Measurements from ENCODE around the gene MYO3B.

MYO3B gene

GRCh38 chr2:170217778-170218251 lies 39.9 kb downstream of the MYO3B start:
- H3K27ac ChIP-seq: no peak overlapping the region
- TF ChIP-seq ZFX (IDR thresholded peaks at IDR 0.05; ENCODE audit: borderline replicate concordance) (no peak), CTCF (IDR thresholded peaks at IDR 0.05) (no peak)

GRCh38 chr2:170218456-170218855 lies 40.5 kb downstream of the MYO3B start:
- no peak overlapping the region for H3K27ac ChIP-seq
- TF ChIP-seq ZFX (IDR thresholded peaks at IDR 0.05; ENCODE audit: borderline replicate concordance) (no peak), CTCF (IDR thresholded peaks at IDR 0.05) (no peak)

- TF ChIP-seq CTCF (IDR thresholded peaks at IDR 0.05): no peak
- TF ChIP-seq ZFX (IDR thresholded peaks at IDR 0.05; ENCODE audit: borderline replicate concordance): no peak
- H3K27ac ChIP-seq: no peak overlapping the region
Observed at GRCh38 chr2:170218931-170219330, 41.0 kb downstream of the MYO3B start.

GRCh38 chr2:170221317-170222288 lies 43.7 kb downstream of the MYO3B start:
- no peak overlapping the region for H3K27ac ChIP-seq

GRCh38 chr2:170222298-170222697 lies 44.4 kb downstream of the MYO3B start:
- H3K27ac ChIP-seq: no peak overlapping the region

More at GRCh38 chr2:170221317-170222288, 43.7 kb downstream of the MYO3B start:
- TF ChIP-seq CTCF (IDR thresholded peaks at IDR 0.05) (no peak), ZFX (IDR thresholded peaks at IDR 0.05; ENCODE audit: borderline replicate concordance) (no peak)

GRCh38 chr2:170222842-170223241 lies 44.9 kb downstream of the MYO3B start:
- H3K27ac ChIP-seq: no peak overlapping the region
- TF ChIP-seq ZFX (IDR thresholded peaks at IDR 0.05; ENCODE audit: borderline replicate concordance) (no peak), CTCF (IDR thresholded peaks at IDR 0.05) (no peak)

More at GRCh38 chr2:170222298-170222697, 44.4 kb downstream of the MYO3B start:
- TF ChIP-seq ZFX (IDR thresholded peaks at IDR 0.05; ENCODE audit: borderline replicate concordance): no peak
- no peak for TF ChIP-seq CTCF (IDR thresholded peaks at IDR 0.05)
